Endothelial cell of umbilical vein (primary cell): ENCODE measurements around the gene SREK1IP1. TPM values are rescaled to one million over a fixed set of nuclear protein-coding genes. Genes with fewer than 3 reads are reported as not detected.

Source experiments
- BruUV-seq: library from RNA; stranded (reverse); fragments of 400-500 nt; replicated peaks from 2 replicates; lab custom pipeline; 2021; lab: Mats Ljungman, UMichigan
- CTCF ChIA-PET: fragments of 300-600, 350-600 bp; sonication (Branson Sonifier 250); formaldehyde crosslinking; loops from one replicate; lab custom pipeline; 2021; ENCODE audit warnings: antibody characterized with exemption, inconsistent platforms; lab: Charles Lee
- POLR2A ChIA-PET: fragments of 300-600, 350-600 bp; sonication (Branson Sonifier 250); formaldehyde crosslinking; loops from one replicate; lab custom pipeline; 2021; ENCODE audit warnings: antibody characterized with exemption, inconsistent platforms; lab: Charles Lee
- DNase-seq: peaks from one replicate; pipeline ENCODE4 v3.0.0-alpha.2; 2011; ENCODE audit warnings: low read depth, low spot score
- FAIRE-seq: peaks from 2 replicates; lab custom pipeline; 2011; peaks lifted over from hg19 to GRCh38; lab: Jason Lieb, UNC
- H2AFZ ChIP-seq: 2 replicates; pipeline ENCODE4 v1.6.0; 2012; ENCODE audit warnings: low read depth, low read length, control low read depth, inconsistent platforms
- H3K27ac ChIP-seq: 2 replicates; pipeline ENCODE4 v1.5.1; 2011; ENCODE audit warnings: low read depth, mild to moderate bottlenecking, control low read depth, low read length, moderate library complexity; ENCODE audit not compliant: insufficient read depth
- H3K27me3 ChIP-seq, 2 experiments: 2 replicates each; pipeline versions ENCODE4 v1.6.0 to v1.6.1; 2011; ENCODE audit warnings: low read length in 2 of 2, mixed read lengths in 1 of 2; ENCODE audit not compliant: control insufficient read depth in 2 of 2, insufficient read depth in 2 of 2
- H3K36me3 ChIP-seq, 2 experiments: 2 replicates in 1 of 2; 3 replicates in 1 of 2; pipeline ENCODE4 v1.5.1; 2011; ENCODE audit warnings: low read length in 2 of 2, mild to moderate bottlenecking in 1 of 2, moderate library complexity in 1 of 2; ENCODE audit not compliant: control insufficient read depth in 2 of 2, insufficient read depth in 2 of 2; ENCODE audit errors: extremely low read depth in 1 of 2
- H3K4me1 ChIP-seq: 3 replicates; pipeline ENCODE4 v1.5.1; 2011; ENCODE audit warnings: mild to moderate bottlenecking, low read length; ENCODE audit not compliant: control insufficient read depth, insufficient read depth; ENCODE audit errors: extremely low read depth
- H3K4me2 ChIP-seq: 2 replicates; pipeline ENCODE4 v1.6.1; 2011; ENCODE audit warnings: low read length, control low read depth, mixed read lengths; ENCODE audit not compliant: insufficient read depth
- H3K4me3 ChIP-seq, 3 experiments: fragments of 200-600 bp in 1 of 3; sonication (generic), shearing (Covaris generic) in 1 of 3; replicated peaks in 1 of 3; 2 replicates each; pipeline ENCODE4 v1.5.1; 2011 to 2016; ENCODE audit warnings: control low read depth in 3 of 3, low read length in 3 of 3, mild to moderate bottlenecking in 2 of 3, inconsistent platforms in 1 of 3, low read depth in 1 of 3, moderate library complexity in 1 of 3; ENCODE audit not compliant: insufficient read depth in 1 of 3
- H3K79me2 ChIP-seq: 2 replicates; pipeline ENCODE4 v1.6.0; 2012; ENCODE audit warnings: low read length, inconsistent platforms; ENCODE audit not compliant: control insufficient read depth, insufficient read depth
- H3K9ac ChIP-seq: replicated peaks from 2 replicates; pipeline ENCODE3; 2011; ENCODE audit warnings: low read length, control low read depth; ENCODE audit not compliant: insufficient read depth; ENCODE audit errors: extremely low read depth
- H3K9me1 ChIP-seq: replicated peaks from 3 replicates; pipeline ENCODE4 v1.6.0; 2011; ENCODE audit warnings: mild to moderate bottlenecking, low read length; ENCODE audit not compliant: control insufficient read depth, insufficient read depth; ENCODE audit errors: extremely low read depth
- H3K9me3 ChIP-seq: replicated peaks from 2 replicates; pipeline ENCODE4 v1.5.1; 2012; ENCODE audit warnings: low read length, inconsistent platforms; ENCODE audit not compliant: control insufficient read depth, insufficient read depth
- H4K20me1 ChIP-seq: replicated peaks from 2 replicates; pipeline ENCODE3; 2011; ENCODE audit warnings: mild to moderate bottlenecking, low read length; ENCODE audit not compliant: control insufficient read depth, insufficient read depth; ENCODE audit errors: extremely low read depth
- CTCF ChIP-seq, 2 donors: IDR thresholded peaks; 1 replicate in 1 of 2; 2 replicates in 1 of 2; pipeline ENCODE4 v1.5.1; 2011; ENCODE audit warnings: low read length in 2 of 2, mild to moderate bottlenecking in 2 of 2, moderate library complexity in 2 of 2, control low read depth in 1 of 2, inconsistent platforms in 1 of 2, low read depth in 1 of 2; ENCODE audit not compliant: insufficient read depth in 1 of 2; ENCODE audit errors: extremely low read depth in 1 of 2
- EZH2 ChIP-seq: IDR thresholded peaks from 2 replicates; pipeline ENCODE4 v1.6.1; 2012; ENCODE audit warnings: borderline replicate concordance, low read depth, mild to moderate bottlenecking, moderate library complexity, low read length, inconsistent platforms; ENCODE audit not compliant: severe bottlenecking
- GATA2 ChIP-seq: IDR thresholded peaks from 2 replicates; pipeline ENCODE4 v1.7.0; 2011; ENCODE audit warnings: low read depth, mild to moderate bottlenecking, moderate library complexity, mixed read lengths, low read length; ENCODE audit not compliant: insufficient read length, insufficient read depth
- JUN ChIP-seq: IDR thresholded peaks from 2 replicates; pipeline ENCODE4 v1.6.1; 2011; ENCODE audit warnings: borderline replicate concordance, low read depth; ENCODE audit not compliant: insufficient read length, insufficient read depth
- POLR2AphosphoS5 ChIP-seq: IDR thresholded peaks from 2 replicates; pipeline ENCODE4 v1.6.1; 2012; ENCODE audit warnings: low read depth, mild to moderate bottlenecking, control low read depth, low read length, moderate library complexity; ENCODE audit not compliant: insufficient read depth
- dilution Hi-C: fragments of 300-500 bp; cut with MboI; formaldehyde crosslinking; loops from one replicate; pipeline ENCODE4 v1.15.0; 2019; ENCODE audit warnings: low sequenced_read_pairs; ENCODE audit not compliant: extremely low pct_ligation_motif_present
- intact Hi-C: fragments of 100-400 bp; cut with micrococcal nuclease; formaldehyde crosslinking; loops from one replicate; pipeline ENCODE4 v1.10.0; 2022
- polyA plus RNA-seq, 4 experiments: library from polyadenylated mRNA; depleted of rRNA in 3 of 4; stranded (reverse) in 3 of 4; unstranded in 1 of 4; fragments of >200 nt; gene quantifications; 2 replicates each; pipeline versions ENCODE4 v1.2.1 to v1.2.3, GENCODE V29; 2011 to 2012; ENCODE audit warnings: missing spikeins in 1 of 4
- total RNA-seq: library from RNA; stranded (reverse); gene quantifications from 2 replicates; pipeline ENCODE4 v1.2.3, GENCODE V29; 2021

The SREK1IP1 gene
- total and polyA plus RNA-seq, 2 donors (not counting 3 experiments of a cell fraction or from before 2014, with no cell fraction given) = 6.3 to 17.8 TPM

DNA sequence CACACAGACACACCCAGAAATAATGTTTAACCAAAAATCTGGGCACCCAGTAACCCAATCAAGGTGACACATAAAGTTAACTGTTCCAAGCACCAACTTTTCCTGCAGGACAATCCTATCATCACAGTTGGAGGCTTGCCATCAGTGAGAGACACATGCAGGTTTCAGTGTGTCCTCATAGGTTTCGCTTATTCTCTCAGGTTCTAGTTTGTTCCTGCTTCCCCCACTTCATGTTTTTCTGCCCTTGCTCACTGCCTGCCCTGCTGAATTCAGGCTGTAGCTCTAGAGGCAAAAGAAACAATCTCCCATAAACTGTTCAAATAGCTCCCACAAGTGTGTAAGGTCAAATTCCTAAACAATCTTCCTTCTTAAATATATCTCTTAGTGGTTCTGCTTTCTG, 98.2 kb downstream of the SREK1IP1 start:
- TF ChIP-seq POLR2AphosphoS5 (no peak), GATA2 (no peak), EZH2 (no peak), CTCF (IDR thresholded peaks at IDR 0.05; ENCODE audit: extremely low read depth in 1 of 2, insufficient read depth in 1 of 2, low read depth in 1 of 2, low read length in 2 of 2) (no peak), JUN (no peak)
- dilution Hi-C loops = no loop called here

More for the DNA sequence above, 98.2 kb downstream of the SREK1IP1 start:
- no TSS peak for BruUV-seq
- no peaks in the 10 kb centered on the region for H4K20me1 ChIP-seq
- H3K9ac ChIP-seq = no peak overlapping the region
- FAIRE-seq (no peak), DNase-seq (no peak)
- ChIA-PET CTCF (no interaction called here), POLR2A (no interaction called here)
- no peak overlapping the region for H3K27ac ChIP-seq
- H3K36me3 ChIP-seq = no peaks in the 10 kb centered on the region
- no peak overlapping the region for H3K4me2 ChIP-seq
- H3K4me1 ChIP-seq = no peaks in the 10 kb centered on the region
- no peaks in the 10 kb centered on the region for H3K79me2 ChIP-seq
- intact Hi-C loops = no loop called here
- no peak overlapping the region for H3K4me3 ChIP-seq
- H3K9me1 ChIP-seq = no peaks in the 10 kb centered on the region
- H3K9me3 ChIP-seq = no peaks in the 10 kb centered on the region
- H3K27me3 ChIP-seq = peaks cover 14 to 20% of the 10 kb centered on the region in 2 experiments
- no peak overlapping the region for H2AFZ ChIP-seq

Other genes starting within 250 kb of the SREK1IP1 start
- not detected in 2 replicates for gene SHISAL2B, start 78.2 kb downstream of the SREK1IP1 start, total RNA-seq
- not detected in 2 replicates for gene SHISAL2B, start 78.2 kb downstream of the SREK1IP1 start, polyA plus RNA-seq
- 23.8 and 25.2 TPM in 2 replicates for gene CWC27, start 239 bp upstream of the SREK1IP1 start, total RNA-seq
- 7.4 and 11.9 TPM in 2 replicates for gene CWC27, start 239 bp upstream of the SREK1IP1 start, polyA plus RNA-seq